B cell (primary cell): ENCODE measurements around the gene QRICH1. TPM values are rescaled to one million over a fixed set of nuclear protein-coding genes. Genes with fewer than 3 reads are reported as not detected.

Source experiments
- ATAC-seq: fragments of 200-7000 bp; cut with Tn5 transposase; one replicate; pipeline ENCODE4 v1.10.0; 2021; ENCODE audit warnings: low read depth, mild to moderate bottlenecking, moderate number of reproducible peaks, moderate library complexity
- CTCF ChIA-PET: fragments of 350-600 bp; sonication (Branson Sonifier 250); formaldehyde crosslinking; loops from one replicate; lab custom pipeline; 2021; ENCODE audit warnings: antibody characterized with exemption, inconsistent platforms; lab: Charles Lee
- POLR2A ChIA-PET: fragments of 350-600 bp; sonication (Branson Sonifier 250); formaldehyde crosslinking; loops from one replicate; lab custom pipeline; 2021; ENCODE audit warnings: antibody characterized with exemption; lab: Charles Lee
- DNase-seq: peaks from one replicate; pipeline ENCODE4 v3.0.0; 2013
- H2AFZ ChIP-seq: 2 replicates; pipeline ENCODE4 v1.6.1; 2012; ENCODE audit warnings: mild to moderate bottlenecking, low read depth, low read length; ENCODE audit not compliant: insufficient read depth, poor library complexity, severe bottlenecking
- H3K27ac ChIP-seq, 2 donors: 1 replicate in 1 of 2; 2 replicates in 1 of 2; pipeline ENCODE4 v1.5.1; 2012 to 2013; ENCODE audit warnings: low read length in 2 of 2, mild to moderate bottlenecking in 2 of 2, moderate library complexity in 1 of 2
- H3K27me3 ChIP-seq, 4 experiments: fragments of 200-600 bp in 1 of 4; sonication (generic) in 1 of 4; replicated peaks in 1 of 4; 1 replicate in 2 of 4; 2 replicates in 2 of 4; pipeline versions ENCODE4 v1.6.1 to v1.7.0; 2013 to 2016; ENCODE audit warnings: low read length in 3 of 4, mild to moderate bottlenecking in 2 of 4, mixed read lengths in 1 of 4, moderate library complexity in 1 of 4; ENCODE audit not compliant: insufficient read depth in 4 of 4, control insufficient read depth in 3 of 4; ENCODE audit errors: control extremely low read depth in 1 of 4
- H3K36me3 ChIP-seq, 2 experiments: replicated peaks in 1 of 2; 1 replicate in 1 of 2; 2 replicates in 1 of 2; pipeline versions ENCODE4 v1.6.1 to v1.7.1; 2013; ENCODE audit warnings: low read length in 1 of 2; ENCODE audit not compliant: insufficient read depth in 2 of 2, control insufficient read depth in 1 of 2; ENCODE audit errors: control extremely low read depth in 1 of 2, extremely low read depth in 1 of 2
- H3K4me1 ChIP-seq, 2 donors: fragments of 200-600 bp in 1 of 2; sonication (generic) in 1 of 2; 1 replicate in 1 of 2; 2 replicates in 1 of 2; pipeline versions ENCODE4 v1.5.1 to v1.6.1; 2013 to 2017; ENCODE audit warnings: low read length in 2 of 2; ENCODE audit not compliant: control insufficient read depth in 2 of 2, insufficient read depth in 2 of 2
- H3K4me2 ChIP-seq: replicated peaks from 2 replicates; pipeline ENCODE3; 2012; ENCODE audit warnings: mild to moderate bottlenecking, low read depth, low read length; ENCODE audit not compliant: poor library complexity, severe bottlenecking
- H3K4me3 ChIP-seq, 5 experiments: fragments of 200-600 bp in 1 of 5; sonication (generic) in 1 of 5; 1 replicate in 3 of 5; 2 replicates in 2 of 5; pipeline versions ENCODE4 v1.5.1 to v1.7.0; 2011 to 2016; ENCODE audit warnings: low read length in 4 of 5, mild to moderate bottlenecking in 4 of 5, low read depth in 2 of 5, control low read depth in 1 of 5, moderate library complexity in 1 of 5; ENCODE audit not compliant: insufficient read depth in 1 of 5; ENCODE audit errors: control extremely low read depth in 1 of 5, extremely low read depth in 1 of 5
- H3K79me2 ChIP-seq: fragments of 200-600 bp; sonication (generic); one replicate; pipeline ENCODE4 v1.6.0; 2016; ENCODE audit warnings: low read length; ENCODE audit not compliant: control insufficient read depth, insufficient read depth
- H3K9ac ChIP-seq: fragments of 200-600 bp; sonication (generic); 2 replicates; pipeline ENCODE4 v1.6.1; 2017; ENCODE audit warnings: mild to moderate bottlenecking, low read length, moderate library complexity
- H3K9me3 ChIP-seq, 3 donors: one replicate each; pipeline versions ENCODE4 v1.6.1 to v1.7.1; 2013; ENCODE audit warnings: low read length in 2 of 3; ENCODE audit not compliant: control insufficient read depth in 2 of 3, insufficient read depth in 1 of 3; ENCODE audit errors: control extremely low read depth in 1 of 3
- H4K20me1 ChIP-seq: 2 replicates; pipeline ENCODE4 v1.6.0; 2012; ENCODE audit warnings: mild to moderate bottlenecking, low read length; ENCODE audit not compliant: insufficient read depth, control insufficient read depth, poor library complexity, severe bottlenecking
- H3K27ac Mint-ChIP-seq: one replicate; pipeline ENCODE4 v1.8.0; 2021; ENCODE audit warnings: mixed read lengths
- H3K27me3 Mint-ChIP-seq: one replicate; pipeline ENCODE4 v1.8.0; 2021; ENCODE audit warnings: mixed read lengths
- H3K4me1 Mint-ChIP-seq: one replicate; pipeline ENCODE4 v1.8.0; 2021; ENCODE audit warnings: mixed read lengths
- H3K4me3 Mint-ChIP-seq: one replicate; pipeline ENCODE4 v1.8.0; 2021; ENCODE audit warnings: mixed read lengths
- H3K9me3 Mint-ChIP-seq: one replicate; pipeline ENCODE4 v1.8.0; 2022; ENCODE audit warnings: mixed read lengths; ENCODE audit not compliant: insufficient read depth
- CTCF ChIP-seq: fragments of 200-600 bp; IDR thresholded peaks from one replicate; pipeline ENCODE4 v1.8.0; 2022; ENCODE audit warnings: antibody characterized with exemption, mild to moderate bottlenecking
- EZH2 ChIP-seq: IDR thresholded peaks from 2 replicates; pipeline ENCODE4 v1.6.1; 2012; ENCODE audit warnings: borderline replicate concordance, low read depth, mild to moderate bottlenecking, moderate library complexity, low read length; ENCODE audit not compliant: insufficient read depth, poor library complexity, severe bottlenecking
- WGBS: methylation state at CpG from one replicate; pipeline ENCODE4 v1.1.5; 2013; ENCODE audit warnings: missing lambda C conversion rate; ENCODE audit not compliant: insufficient coverage; 5-methylcytosine and 5-hydroxymethylcytosine counted together
- intact Hi-C: fragments of 100-400 bp; cut with micrococcal nuclease; formaldehyde crosslinking; loops from one replicate; pipeline ENCODE4 v1.10.0; 2022
- polyA plus RNA-seq: library from polyadenylated mRNA; depleted of rRNA; stranded (reverse); fragments of >200 nt; gene quantifications from 2 replicates; pipeline ENCODE4 v1.2.3, GENCODE V29; 2012
- total RNA-seq, 2 donors: library from RNA; stranded (reverse); fragments of 120-200 nt in 1 of 2; gene quantifications; 1 replicate in 1 of 2; 2 replicates in 1 of 2; pipeline versions ENCODE4 v1.2.3 to v1.2.4, GENCODE V29; 2013 to 2022

QRICH1 gene
- total and polyA plus RNA-seq, 2 donors (not counting 1 experiment from before 2014, with no cell fraction given), result 179 to 187 TPM

- WGBS, result 100% methylated on average over 2 of the region's 3 CpGs
- DNase-seq, result no peak
- H3K4me2 ChIP-seq, result no peak overlapping the region
- POLR2A ChIA-PET, result no interaction called here
- H3K27me3 ChIP-seq, result no peaks in the 10 kb centered on the region
- no peak overlapping the region for H3K9ac ChIP-seq
- H3K79me2 ChIP-seq, result peaks cover 22% of the 10 kb centered on the region
- Mint-ChIP-seq H3K27ac (no peak overlapping the region), H3K27me3 (no peaks in the 10 kb centered on the region), H3K4me1 (peaks cover 2% of the 10 kb centered on the region), H3K4me3 (no peak overlapping the region), H3K9me3 (no peaks in the 10 kb centered on the region)
- H3K9me3 ChIP-seq, result no peaks in the 10 kb centered on the region
- intact Hi-C loops, result no loop called here
- ATAC-seq, result no peak
- H3K4me1 ChIP-seq, result no peaks in the 10 kb centered on the region
- H4K20me1 ChIP-seq, result no peaks in the 10 kb centered on the region
- peaks cover 21 to 67% of the 10 kb centered on the region in 2 experiments for H3K36me3 ChIP-seq
- no peak for TF ChIP-seq EZH2
- TF ChIP-seq CTCF, result no peak
- no peak overlapping the region for H3K27ac ChIP-seq
- H2AFZ ChIP-seq, result no peak overlapping the region
- CTCF ChIA-PET, result no interaction called here
- H3K4me3 ChIP-seq, result no peak overlapping the region
These were observed 58.6 kb downstream of the QRICH1 start for GRCh38 chr3:49035281-49035680.

- no peak for TF ChIP-seq EZH2
- TF ChIP-seq CTCF, result no peak
- H3K4me3 Mint-ChIP-seq, result no peak overlapping the region
- Histone ChIP-seq H3K9ac (no peak overlapping the region), H3K79me2 (peaks cover 22% of the 10 kb centered on the region), H3K27ac (no peak overlapping the region), H2AFZ (no peak overlapping the region), H4K20me1 (no peaks in the 10 kb centered on the region), H3K4me3 (no peak overlapping the region), H3K36me3 (peaks cover 18 to 70% of the 10 kb centered on the region in 2 experiments), H3K4me2 (no peak overlapping the region), H3K9me3 (no peaks in the 10 kb centered on the region), H3K27me3 (no peaks in the 10 kb centered on the region), H3K4me1 (peaks cover under 1% of the 10 kb centered on the region in 2 donors)
- intact Hi-C loops, result no loop called here
- 100% methylated on average over 2 of the region's 2 CpGs for WGBS
- no peaks in the 10 kb centered on the region for H3K27me3 Mint-ChIP-seq
- H3K4me1 Mint-ChIP-seq, result peaks cover 4% of the 10 kb centered on the region
- no peak overlapping the region for H3K27ac Mint-ChIP-seq
- ChIA-PET CTCF (no interaction called here), POLR2A (no interaction called here)
- no peaks in the 10 kb centered on the region for H3K9me3 Mint-ChIP-seq
- ATAC-seq, result no peak
- DNase-seq, result no peak
These were observed 59.2 kb downstream of the QRICH1 start for GRCh38 chr3:49034650-49035049.
